ENCODE results near the gene BEAN1. TPM values are rescaled to one million over a fixed set of nuclear protein-coding genes. Genes with fewer than 3 reads are reported as not detected.
"Not testable (repeated sequence)": the region's sequence is repeated elsewhere in the genome, so short reads cannot be mapped to it uniquely, and the experiment has no call there.

The BEAN1 gene
- total RNA-seq, 2 donors from 2014 or later, result not detected

GRCh38 chr16:66507731-66508239 is 80.7 kb downstream of the BEAN1 start:
- peaks cover 2 to 5% of the 10 kb centered on the region in 2 donors for H3K4me1 Mint-ChIP-seq (ENCODE audit: low read depth in 2 of 2)
- H3K27me3 Mint-ChIP-seq, result no peaks in the 10 kb centered on the region

GRCh38 chr16:66508248-66508913 is 81.3 kb downstream of the BEAN1 start:
- H3K4me1 Mint-ChIP-seq (ENCODE audit: low read depth in 2 of 2), result peaks cover under 1 to 2% of the 10 kb centered on the region in 2 donors
- DNase-seq (ENCODE audit: low spot score), result no peak
- no peaks in the 10 kb centered on the region for H3K27me3 Mint-ChIP-seq
- no peak for ATAC-seq
- no peak overlapping the region for H3K27ac Mint-ChIP-seq
- no peaks in the 10 kb centered on the region for H3K9me3 Mint-ChIP-seq
- H3K4me3 Mint-ChIP-seq, result no peak overlapping the region
- no peaks in the 10 kb centered on the region for H3K36me3 Mint-ChIP-seq

More at GRCh38 chr16:66507731-66508239, 80.7 kb downstream of the BEAN1 start:
- H3K36me3 Mint-ChIP-seq, result no peaks in the 10 kb centered on the region
- no peak overlapping the region for H3K27ac Mint-ChIP-seq
- no peak overlapping the region for H3K4me3 Mint-ChIP-seq
- no peaks in the 10 kb centered on the region for H3K9me3 Mint-ChIP-seq
- ATAC-seq, result no peak
- DNase-seq (ENCODE audit: low spot score), result no peak

GRCh38 chr16:66508914-66509496 is 81.9 kb downstream of the BEAN1 start:
- H3K4me3 Mint-ChIP-seq, result no peak overlapping the region
- H3K9me3 Mint-ChIP-seq, result no peaks in the 10 kb centered on the region
- H3K27me3 Mint-ChIP-seq, result no peaks in the 10 kb centered on the region
- H3K36me3 Mint-ChIP-seq, result no peaks in the 10 kb centered on the region
- no peak for DNase-seq (ENCODE audit: low spot score)
- peaks cover 0 to 2% of the 10 kb centered on the region in 2 donors for H3K4me1 Mint-ChIP-seq (ENCODE audit: low read depth in 2 of 2)
- no peak for ATAC-seq
- no peak overlapping the region for H3K27ac Mint-ChIP-seq

GRCh38 chr16:66509576-66509975 is 82.5 kb downstream of the BEAN1 start:
- Mint-ChIP-seq H3K4me1 (ENCODE audit: low read depth in 2 of 2) (peaks cover 0 to 2% of the 10 kb centered on the region in 2 donors), H3K9me3 (no peaks in the 10 kb centered on the region), H3K36me3 (no peaks in the 10 kb centered on the region), H3K27ac (no peak overlapping the region), H3K4me3 (no peak overlapping the region), H3K27me3 (no peaks in the 10 kb centered on the region)
- no peak for ATAC-seq
- no peak for DNase-seq (ENCODE audit: low spot score)

GRCh38 chr16:66510298-66510697 is 83.2 kb downstream of the BEAN1 start:
- no peak overlapping the region for H3K27ac Mint-ChIP-seq
- no peaks in the 10 kb centered on the region for H3K36me3 Mint-ChIP-seq
- peaks cover 5% of the 10 kb centered on the region in 2 donors for H3K4me1 Mint-ChIP-seq (ENCODE audit: low read depth in 2 of 2)
- ATAC-seq, result no peak
- no peaks in the 10 kb centered on the region for H3K9me3 Mint-ChIP-seq
- no peak overlapping the region for H3K4me3 Mint-ChIP-seq
- no peaks in the 10 kb centered on the region for H3K27me3 Mint-ChIP-seq
- no peak for DNase-seq (ENCODE audit: low spot score)

GRCh38 chr16:66510711-66511601 is 83.9 kb downstream of the BEAN1 start:
- no peak overlapping the region for H3K4me3 Mint-ChIP-seq
- ATAC-seq, result no peak
- H3K4me1 Mint-ChIP-seq (ENCODE audit: low read depth in 2 of 2), result peaks cover 11 to 12% of the 10 kb centered on the region in 2 donors
- H3K27me3 Mint-ChIP-seq, result no peaks in the 10 kb centered on the region
- no peak for DNase-seq (ENCODE audit: low spot score)
- no peaks in the 10 kb centered on the region for H3K36me3 Mint-ChIP-seq
- no peaks in the 10 kb centered on the region for H3K9me3 Mint-ChIP-seq
- no peak overlapping the region for H3K27ac Mint-ChIP-seq

GRCh38 chr16:66511602-66512271 is 84.6 kb downstream of the BEAN1 start:
- Mint-ChIP-seq H3K36me3 (no peaks in the 10 kb centered on the region), H3K9me3 (no peaks in the 10 kb centered on the region), H3K4me3 (no peak overlapping the region), H3K4me1 (ENCODE audit: low read depth in 2 of 2) (peaks cover 18 to 19% of the 10 kb centered on the region in 2 donors), H3K27me3 (no peaks in the 10 kb centered on the region), H3K27ac (peak overlapping the region in 1 of 2 donors; percentile 21)
- DNase-seq (ENCODE audit: low spot score) (no peak), ATAC-seq (no peak)

GRCh38 chr16:66512272-66513110 is 85.4 kb downstream of the BEAN1 start:
- Mint-ChIP-seq H3K36me3 (no peaks in the 10 kb centered on the region), H3K4me3 (no peak overlapping the region), H3K4me1 (ENCODE audit: low read depth in 2 of 2) (peaks cover 25 to 26% of the 10 kb centered on the region in 2 donors), H3K27me3 (no peaks in the 10 kb centered on the region), H3K9me3 (no peaks in the 10 kb centered on the region), H3K27ac (peak overlapping the region in 1 of 2 donors; percentile 21)
- DNase-seq (ENCODE audit: low spot score) (no peak), ATAC-seq (no peak)

- Mint-ChIP-seq H3K27ac (peak overlapping the region in 1 of 2 donors; percentile 14), H3K4me1 (ENCODE audit: low read depth in 2 of 2) (peaks cover 32% of the 10 kb centered on the region in 2 donors), H3K9me3 (no peaks in the 10 kb centered on the region), H3K27me3 (no peaks in the 10 kb centered on the region), H3K36me3 (no peaks in the 10 kb centered on the region), H3K4me3 (no peak overlapping the region)
- no peak for DNase-seq (ENCODE audit: low spot score)
- ATAC-seq, result no peak
Measured at GRCh38 chr16:66513111-66513723, 86.1 kb downstream of the BEAN1 start.

- H3K4me3 Mint-ChIP-seq; H3K36me3 Mint-ChIP-seq; DNase-seq (ENCODE audit: low spot score); H3K27me3 Mint-ChIP-seq; ATAC-seq; H3K9me3 Mint-ChIP-seq: not testable (repeated sequence)
- H3K4me1 Mint-ChIP-seq (ENCODE audit: low read depth in 2 of 2), result peaks cover 32% of the 10 kb centered on the region in 2 donors
- peak overlapping the region; percentile 98 to 100 for H3K27ac Mint-ChIP-seq
Measured at GRCh38 chr16:66514391-66514790, 87.3 kb downstream of the BEAN1 start.

- not testable (repeated sequence) for H3K9me3 Mint-ChIP-seq; DNase-seq (ENCODE audit: low spot score); H3K36me3 Mint-ChIP-seq; ATAC-seq; H3K27me3 Mint-ChIP-seq; H3K4me3 Mint-ChIP-seq
- Mint-ChIP-seq H3K27ac (peak overlapping the region; percentile 98 to 100), H3K4me1 (ENCODE audit: low read depth in 2 of 2) (peaks cover 34 to 39% of the 10 kb centered on the region in 2 donors)
Measured at GRCh38 chr16:66514980-66515595, 88.0 kb downstream of the BEAN1 start.
